Bone marrow (tissue), 2 donors: ENCODE results near the gene AXL.
"Not testable (repeated sequence)": the region's sequence is repeated elsewhere in the genome, so short reads cannot be mapped to it uniquely, and the experiment has no call there.

Experiments used
- DNase-seq, 2 donors: peaks; one replicate each; lab custom pipeline; 2025; lab: John Stamatoyannopoulos, UW

AXL gene

DNA sequence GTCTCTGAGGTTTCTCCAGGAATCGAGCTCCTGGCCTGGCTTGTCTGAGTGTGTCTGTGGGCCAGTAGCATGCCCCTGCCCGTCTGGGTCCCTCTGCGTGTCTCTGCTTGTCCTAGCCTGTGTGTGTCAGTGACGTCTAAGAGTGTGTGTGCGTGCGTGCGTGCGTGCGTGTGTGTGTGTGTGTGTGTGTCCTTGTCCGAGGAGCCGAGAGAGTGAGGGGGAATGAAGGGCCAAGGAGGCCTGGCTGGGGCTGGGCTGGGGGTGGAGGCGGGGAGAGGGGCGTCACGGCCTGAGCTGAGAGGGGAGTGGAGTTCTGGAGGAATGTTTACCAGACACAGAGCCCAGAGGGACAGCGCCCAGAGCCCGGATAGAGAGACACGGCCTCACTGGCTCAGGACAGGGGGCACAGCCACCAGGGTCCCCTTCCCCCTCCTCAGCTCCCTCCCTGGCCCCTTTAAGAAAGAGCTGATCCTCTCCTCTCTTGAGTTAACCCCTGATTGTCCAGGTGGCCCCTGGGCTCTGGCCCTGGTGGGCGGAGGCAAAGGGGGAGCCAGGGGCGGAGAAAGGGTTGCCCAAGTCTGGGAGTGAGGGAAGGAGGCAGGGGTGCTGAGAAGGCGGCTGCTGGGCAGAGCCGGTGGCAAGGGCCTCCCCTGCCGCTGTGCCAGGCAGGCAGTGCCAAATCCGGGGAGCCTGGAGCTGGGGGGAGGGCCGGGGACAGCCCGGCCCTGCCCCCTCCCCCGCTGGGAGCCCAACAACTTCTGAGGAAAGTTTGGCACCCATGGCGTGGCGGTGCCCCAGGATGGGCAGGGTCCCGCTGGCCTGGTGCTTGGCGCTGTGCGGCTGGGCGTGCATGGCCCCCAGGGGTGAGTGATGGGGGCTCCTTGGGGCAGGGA, at the start of gene AXL:
Gene AXL, plus strand, starts transcription at position 609 of the 893 bp plus-strand sequence. Its CDS starts 170 bp downstream, at position 779.
- DNase-seq, result no peak

DNA sequence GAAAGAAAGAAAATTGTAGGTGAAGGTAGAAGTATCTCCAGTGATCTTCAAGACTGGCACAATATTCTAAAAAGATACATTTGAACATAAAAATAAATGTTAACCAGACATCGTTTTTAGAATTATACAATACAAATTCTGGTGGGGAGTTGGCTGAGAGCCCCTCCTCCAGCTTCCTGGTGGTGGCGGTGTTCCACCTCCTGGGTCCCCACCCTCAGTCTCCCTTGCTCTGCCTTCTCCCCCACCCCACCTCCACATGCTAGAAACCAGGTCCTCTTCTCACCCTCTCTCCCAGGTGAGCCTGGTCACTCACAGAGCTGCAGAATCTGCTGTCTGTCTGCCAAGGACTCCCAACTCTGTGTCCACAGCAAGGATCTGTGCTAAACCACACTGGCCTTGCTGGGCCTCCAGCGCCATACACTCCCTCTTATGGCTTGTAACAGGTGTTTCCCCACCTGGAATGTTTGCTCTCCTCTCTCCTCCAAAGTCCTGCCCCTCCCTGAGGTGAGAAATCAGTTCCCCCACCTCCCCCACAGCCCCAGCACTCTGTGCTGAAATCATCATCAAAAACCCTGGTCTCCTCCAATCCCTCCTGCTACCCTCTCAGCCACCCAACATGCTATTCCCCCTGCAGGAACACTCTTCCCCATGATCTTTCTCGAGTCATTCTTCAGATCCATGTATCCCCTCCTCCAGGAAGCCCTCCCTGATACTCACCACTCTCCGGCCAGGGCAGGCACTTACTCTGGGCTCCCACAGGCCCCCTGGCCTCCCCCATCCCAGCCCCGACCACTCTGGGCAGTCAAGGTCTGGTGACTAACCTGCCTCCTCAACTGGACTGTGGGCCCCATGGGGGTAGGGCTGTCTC, 46.5 kb upstream of the AXL start:
- no peak for DNase-seq

DNA sequence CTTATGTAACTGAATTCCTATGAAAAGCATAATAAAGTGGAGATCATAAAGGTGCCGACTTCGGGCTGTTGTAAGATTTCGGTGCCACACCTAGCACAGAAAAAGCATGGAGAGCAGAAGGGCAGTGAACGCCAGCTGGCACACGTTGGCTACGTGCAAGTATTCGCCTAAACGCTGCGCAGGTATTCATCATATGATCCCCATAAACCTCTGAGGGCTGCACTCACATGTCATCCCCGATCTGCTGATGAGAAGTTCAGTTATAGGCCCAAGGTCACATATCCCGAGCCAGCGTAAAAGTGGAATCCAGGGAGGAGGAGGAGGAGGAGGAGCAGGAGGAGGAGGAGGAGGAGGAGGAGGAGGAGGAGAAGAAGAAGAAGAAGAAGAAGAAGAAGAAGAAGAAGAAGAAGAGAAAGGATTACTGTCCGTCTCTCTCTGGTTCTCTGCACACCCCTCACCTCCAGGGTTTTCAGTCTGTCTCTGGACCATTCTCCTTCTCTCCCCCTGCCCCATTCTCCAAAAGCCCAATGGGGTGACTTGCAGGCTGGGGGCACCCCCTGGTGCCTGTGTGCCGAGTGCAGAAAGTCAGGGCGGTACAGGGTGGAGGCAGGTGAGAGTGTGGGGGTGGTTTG, 44.6 kb upstream of the AXL start:
- DNase-seq, result no peak

DNA sequence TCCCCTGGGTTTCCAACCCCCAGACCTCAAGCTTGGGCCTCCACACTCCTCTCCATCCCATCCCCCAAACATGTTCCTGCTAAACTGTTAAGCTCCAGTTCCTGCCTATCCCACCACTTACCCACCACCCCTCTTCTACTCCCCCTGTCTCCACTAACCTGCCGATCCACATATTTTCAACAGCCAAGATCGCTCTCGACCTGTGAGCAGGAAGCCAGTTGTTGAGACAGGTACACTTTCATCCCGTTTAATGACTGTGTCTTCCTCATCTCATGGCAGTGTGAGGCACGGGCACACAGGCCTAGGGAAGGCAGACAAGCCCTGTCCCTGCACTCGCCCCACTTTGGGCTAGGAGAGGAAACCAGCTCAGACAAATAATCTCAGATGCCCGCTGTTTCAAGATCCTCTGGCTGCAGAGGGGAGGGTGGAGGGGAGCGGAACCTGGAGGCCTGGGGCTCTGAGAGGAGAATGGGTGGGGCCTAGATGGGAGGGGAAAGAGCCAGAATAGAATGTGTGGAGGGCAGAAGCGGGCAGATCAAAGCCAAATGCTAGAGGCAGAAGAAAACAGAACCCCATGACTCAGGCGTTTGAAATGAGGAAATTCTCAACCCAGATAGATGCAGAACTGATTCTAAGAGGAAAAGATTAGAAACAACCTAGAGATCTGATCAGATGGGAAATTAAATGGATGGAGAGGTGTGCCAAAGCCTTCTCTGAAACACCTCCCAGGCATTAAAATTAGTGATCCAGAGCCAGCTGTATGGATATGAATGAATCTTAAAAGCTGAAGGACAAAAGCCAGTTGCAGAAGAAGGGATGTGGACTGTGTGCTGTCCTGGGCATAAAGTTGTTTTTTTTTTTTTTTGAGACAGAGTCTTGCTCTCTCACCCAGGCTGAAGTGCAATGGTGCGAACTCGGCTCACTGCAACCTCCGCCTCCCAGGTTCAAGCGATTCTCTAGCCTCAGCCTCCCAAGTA, 42.9 kb upstream of the AXL start:
- peak in 1 of 2 donors; percentile 98 for DNase-seq

DNA sequence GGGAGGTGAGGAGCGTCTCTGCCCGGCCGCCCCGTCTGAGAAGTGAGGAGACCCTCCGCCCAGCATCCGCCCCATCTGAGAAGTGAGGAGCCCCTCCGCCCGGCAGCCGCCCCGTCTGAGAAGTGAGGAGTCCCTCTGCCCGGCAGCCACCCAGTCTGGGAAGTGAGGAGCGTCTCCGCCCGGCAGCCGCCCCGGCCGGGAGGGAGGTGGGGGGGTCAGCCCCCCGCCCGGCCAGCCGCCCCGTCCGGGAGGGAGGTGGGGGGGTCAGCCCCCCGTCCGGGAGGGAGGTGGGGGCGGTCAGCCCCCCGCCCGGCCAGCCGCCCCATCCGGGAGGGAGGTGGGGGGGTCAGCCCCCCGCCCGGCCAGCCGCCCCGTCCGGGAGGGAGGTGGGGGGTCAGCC, 38.9 kb upstream of the AXL start:
- DNase-seq, result not testable (repeated sequence)

DNA sequence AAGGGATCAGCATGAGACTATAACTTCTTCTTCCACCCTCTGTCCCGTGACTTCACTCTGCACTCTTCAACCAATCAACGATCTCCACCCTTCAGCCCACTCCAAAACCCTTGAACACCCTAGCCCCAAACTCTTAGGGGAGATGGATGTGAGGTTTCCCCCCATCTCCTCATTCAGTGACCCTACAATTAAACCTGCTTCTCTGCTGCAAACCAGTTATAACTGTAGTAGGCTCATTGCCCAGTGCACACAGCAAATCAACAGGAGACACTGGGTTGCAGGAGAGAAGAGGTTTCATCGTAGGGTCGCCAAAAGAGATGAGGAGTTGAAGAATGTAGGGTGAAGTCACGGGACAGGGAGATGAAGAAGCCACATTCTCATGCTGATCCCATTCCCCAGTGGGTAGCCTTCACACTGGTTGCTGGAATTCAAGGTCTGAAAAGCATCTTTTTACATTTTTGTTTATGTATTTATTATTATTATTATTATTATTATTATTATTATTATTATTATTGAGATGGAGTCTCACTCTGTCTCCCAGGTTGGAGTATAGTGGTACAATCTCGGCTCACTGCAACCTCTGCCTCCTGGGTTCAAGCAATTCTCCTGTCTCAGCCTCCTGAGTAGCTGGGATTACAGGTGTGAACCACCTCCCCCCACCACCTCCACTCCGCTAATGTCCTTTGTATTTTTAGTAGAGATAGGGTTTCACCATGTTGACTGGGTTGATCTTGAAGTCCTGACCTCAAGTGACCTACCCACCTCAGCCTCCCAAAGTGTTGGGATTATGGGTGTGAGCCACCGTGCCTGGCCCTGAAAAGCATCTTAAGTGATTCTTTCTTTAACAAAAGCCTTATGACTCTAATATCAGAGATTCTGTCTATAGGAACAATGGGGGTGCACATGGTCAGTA, 31.8 kb upstream of the AXL start:
- DNase-seq, result no peak

DNA sequence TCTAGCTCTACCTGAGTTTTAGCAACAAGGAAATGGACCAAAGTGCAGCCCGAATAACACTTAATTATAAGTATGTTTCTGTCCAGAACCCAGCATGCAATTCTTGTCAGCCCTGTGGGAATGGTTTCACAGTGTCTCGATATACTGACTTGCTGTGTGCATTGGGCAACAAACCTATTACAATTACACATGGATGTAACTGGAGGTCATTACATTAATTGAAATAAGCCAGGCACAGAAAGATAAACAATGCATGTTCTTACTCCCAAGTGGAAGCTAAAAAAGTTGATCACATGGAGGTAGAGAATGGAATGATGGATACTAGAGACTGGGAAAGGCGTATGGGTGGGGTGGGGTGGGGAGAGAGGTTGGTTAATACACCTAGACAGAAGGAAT, 31.1 kb upstream of the AXL start:
- no peak for DNase-seq

DNA sequence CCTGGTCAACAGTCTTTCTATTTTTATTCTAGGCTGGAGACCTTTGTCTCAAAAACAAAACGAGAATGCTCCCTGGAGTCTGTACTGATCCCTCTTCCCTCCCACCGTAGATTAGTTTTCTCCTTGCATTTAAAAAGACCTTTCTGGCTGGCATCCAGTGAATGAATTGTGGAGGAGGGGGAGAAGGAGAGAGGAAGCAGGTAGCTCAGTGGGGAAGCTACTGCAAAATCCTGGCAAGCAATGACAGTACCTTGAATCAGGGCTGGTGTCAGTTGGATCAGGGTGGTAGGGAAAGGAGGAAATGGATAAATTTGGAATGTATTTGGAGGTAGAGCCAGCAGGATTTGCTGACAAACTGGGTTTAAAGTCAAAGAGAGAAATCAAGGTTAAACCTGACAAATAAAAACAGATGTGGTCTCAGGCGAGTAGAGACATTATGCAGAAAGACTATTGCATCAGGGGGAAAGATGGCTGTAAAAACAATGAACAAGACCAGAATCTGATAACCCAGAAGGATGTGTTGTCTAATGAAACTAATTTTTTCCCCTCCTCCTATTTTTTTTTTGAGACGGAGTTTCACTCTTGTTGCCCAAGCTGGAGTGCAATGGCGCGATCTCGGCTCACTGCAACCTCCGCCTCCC, 29.5 kb upstream of the AXL start:
- DNase-seq, result no peak

DNA sequence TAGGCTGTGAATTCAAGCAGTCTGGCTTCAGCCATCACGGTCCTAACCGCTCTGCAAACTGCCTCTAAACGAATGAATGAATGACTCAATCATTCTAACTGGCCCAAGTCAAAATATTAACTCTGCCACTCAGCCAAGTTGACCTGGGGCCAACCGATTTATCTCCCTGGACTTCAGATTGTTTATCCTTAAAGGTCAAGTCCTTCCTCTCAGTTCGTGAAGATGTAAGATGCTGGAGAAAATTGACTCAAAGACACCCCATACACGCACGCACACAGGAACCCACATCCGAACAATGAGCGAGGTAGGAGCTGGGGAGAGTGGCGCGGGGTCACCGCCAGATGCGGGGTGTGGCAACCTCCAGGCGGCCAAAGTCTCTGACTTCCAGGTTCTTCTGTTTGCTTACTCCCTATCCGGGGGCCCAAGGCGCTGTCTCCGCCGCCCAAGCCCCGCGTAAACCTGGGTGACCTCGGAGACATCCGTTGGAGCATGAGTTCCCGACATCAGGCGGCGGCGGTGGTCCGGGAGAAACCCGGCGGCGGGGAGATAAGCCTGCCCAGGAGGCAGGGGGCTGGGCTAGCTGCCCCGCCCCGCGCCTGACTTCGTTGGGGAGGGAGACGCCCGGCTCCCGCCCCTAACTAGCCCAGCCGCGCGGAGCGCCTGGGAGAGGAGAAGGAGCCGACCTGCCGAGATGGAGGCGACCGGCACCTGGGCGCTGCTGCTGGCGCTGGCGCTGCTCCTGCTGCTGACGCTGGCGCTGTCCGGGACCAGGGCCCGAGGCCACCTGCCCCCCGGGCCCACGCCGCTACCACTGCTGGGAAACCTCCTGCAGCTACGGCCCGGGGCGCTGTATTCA, 26.2 kb upstream of the AXL start, which contains the start of gene CYP2S1:
Gene CYP2S1, plus strand, starts transcription at position 646 of the 856 bp plus-strand sequence. Its CDS starts 46 bp downstream, at position 692.
- no peak for DNase-seq

DNA sequence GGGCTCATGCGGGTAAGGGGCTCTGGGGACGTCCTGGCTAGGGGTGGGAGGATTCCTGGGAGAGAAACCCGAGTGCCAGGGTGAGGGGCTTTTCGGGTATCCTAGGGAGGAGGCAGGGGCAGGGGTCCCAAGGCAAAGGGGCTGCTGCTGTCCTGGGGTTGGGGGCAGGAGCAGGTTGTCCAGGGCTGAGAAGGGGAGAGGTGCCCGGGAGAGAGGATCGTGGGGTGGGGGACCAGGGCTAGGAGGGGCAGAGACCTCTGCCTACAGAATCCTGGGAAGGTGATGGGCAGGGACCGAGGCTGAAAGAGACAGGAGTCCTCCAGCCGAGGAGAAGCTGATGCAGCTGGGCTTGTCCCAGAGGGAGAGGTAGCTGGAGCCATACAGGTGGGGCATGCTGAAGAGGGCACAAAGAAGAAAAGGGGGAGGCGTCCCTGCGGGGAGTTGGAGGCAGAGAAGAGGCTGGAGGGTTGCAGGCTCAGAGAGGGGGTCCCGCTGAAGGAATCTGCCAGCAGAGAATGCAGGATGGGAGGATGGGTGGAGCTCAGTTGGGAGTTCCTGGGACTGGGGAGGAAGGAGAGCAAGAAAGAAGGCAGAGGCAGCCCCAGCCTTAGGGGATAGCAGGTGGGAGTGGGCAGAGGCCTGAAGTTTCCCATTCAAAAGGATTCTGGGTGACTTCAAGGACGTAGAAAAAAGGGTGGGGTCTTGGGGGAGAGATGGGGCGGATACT, 25.4 kb upstream of the AXL start:
- no peak for DNase-seq

DNA sequence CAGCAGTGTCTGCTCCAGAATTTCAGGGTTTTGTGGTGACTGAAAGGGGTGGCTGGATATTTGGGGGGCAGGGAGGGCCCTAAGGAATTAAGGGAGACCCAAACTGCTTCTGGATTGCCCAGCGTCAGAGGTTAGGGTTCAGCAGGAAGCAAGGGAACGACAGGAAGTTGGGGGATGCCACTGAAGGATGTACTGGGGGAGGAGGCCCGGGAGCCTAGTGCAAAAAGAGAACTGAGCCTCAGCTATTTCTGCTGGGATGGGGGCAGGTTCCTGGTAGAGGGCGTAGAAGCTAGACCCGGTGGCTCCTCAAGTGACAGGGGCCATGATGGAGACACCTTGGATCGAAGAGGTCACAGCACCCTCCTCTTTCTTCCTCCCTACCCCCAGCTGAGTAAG, 24.9 kb upstream of the AXL start:
- peak in 1 of 2 donors; percentile 29 for DNase-seq

DNA sequence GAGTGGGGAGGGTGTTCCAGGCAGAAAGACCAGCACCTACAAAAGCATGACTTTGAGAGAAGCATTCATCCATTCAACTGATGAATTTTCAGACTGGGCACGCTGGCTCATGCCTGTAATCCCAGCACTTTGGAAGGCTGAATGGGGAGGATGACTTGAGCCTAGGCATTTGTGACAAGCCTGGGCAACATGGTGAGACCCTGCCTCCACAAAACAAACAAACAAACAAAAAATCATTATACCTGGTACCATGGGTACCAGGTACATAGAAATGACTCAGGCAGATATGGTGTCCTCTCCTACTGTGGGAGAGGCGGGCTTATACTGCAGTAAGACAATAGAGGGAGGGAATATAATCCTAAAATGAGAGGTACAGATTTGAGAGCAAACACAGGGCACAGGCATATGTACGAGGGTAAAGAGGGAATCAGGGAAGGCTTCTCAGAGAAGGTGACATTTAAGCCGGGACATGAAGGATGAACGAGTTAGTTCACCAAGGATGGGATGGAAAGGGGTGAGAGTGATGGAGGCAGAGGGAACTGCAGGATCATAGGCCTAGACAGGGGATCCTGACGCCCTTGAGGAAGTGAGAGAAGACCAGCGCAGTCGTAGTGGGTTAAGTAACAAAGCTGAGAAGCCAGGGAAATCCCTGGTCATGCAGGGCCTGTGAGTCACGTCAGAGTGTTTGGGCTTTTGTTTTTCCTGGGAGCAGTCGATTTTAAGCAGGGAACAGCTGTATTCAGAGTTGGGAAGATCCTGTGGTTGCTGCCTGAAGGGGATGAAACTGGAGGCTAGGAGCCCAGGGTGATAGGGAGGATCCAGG, 23.1 kb upstream of the AXL start:
- peak in 1 of 2 donors; percentile 18 for DNase-seq

DNA sequence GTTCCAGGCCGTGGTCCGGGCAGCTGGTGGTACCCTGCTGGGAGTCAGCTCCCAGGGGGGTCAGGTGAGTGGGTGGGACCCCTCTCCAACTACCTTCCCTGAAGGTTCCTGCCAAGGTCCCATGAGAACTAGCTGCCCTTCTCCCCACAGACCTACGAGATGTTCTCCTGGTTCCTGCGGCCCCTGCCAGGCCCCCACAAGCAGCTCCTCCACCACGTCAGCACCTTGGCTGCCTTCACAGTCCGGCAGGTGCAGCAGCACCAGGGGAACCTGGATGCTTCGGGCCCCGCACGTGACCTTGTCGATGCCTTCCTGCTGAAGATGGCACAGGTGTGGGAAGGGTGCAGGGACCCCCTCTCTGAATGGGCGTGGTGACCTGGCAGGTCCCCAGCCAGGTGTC, 20.5 kb upstream of the AXL start:
- no peak for DNase-seq

DNA sequence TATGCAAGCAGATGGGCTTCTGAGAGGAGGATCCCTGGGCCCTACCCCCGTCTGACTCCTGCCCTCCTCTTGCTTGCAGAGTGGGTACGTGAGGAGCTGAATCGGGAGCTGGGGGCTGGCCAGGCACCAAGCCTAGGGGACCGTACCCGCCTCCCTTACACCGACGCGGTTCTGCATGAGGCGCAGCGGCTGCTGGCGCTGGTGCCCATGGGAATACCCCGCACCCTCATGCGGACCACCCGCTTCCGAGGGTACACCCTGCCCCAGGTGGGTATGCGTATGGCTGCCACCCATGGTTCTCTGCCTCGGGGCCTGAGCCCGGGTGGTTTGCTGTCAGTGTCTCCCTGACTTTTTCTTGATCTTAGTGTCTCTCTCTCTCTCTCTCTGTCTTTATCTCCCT, 15.7 kb upstream of the AXL start:
- no peak for DNase-seq

DNA sequence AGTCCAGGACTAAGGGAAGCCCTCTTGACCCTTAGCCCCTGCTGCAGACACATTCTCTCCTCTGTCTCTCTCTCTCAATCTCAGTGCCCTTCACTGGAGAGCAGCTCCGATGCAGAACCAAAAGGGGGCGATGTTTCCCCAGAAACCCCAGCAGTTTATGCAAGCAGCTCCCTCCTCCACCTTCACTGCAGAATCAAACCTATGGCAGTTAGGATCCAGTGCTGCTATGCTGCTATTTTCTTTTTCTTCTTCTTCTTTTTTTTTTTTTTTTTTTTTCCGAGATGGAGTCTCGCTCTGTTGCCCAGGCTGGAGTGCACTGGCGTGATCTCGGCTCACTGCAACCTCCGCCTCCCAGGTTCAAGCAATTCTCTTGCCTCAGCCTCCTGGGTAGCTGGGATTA, 14.7 kb upstream of the AXL start:
- DNase-seq, result peak in 1 of 2 donors; percentile 83

DNA sequence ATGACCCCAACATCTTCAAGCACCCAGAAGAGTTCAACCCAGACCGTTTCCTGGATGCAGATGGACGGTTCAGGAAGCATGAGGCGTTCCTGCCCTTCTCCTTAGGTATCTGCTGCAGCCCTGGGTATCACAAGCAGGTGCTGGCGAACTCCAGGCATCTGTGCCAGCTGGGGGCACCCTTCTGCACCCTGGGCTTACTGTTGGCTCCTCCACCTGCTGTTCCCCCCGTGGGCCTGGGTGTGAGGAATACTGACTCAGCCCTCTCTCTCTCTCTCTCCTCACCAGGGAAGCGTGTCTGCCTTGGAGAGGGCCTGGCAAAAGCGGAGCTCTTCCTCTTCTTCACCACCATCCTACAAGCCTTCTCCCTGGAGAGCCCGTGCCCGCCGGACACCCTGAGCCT, 13.0 kb upstream of the AXL start:
- DNase-seq, result no peak

DNA sequence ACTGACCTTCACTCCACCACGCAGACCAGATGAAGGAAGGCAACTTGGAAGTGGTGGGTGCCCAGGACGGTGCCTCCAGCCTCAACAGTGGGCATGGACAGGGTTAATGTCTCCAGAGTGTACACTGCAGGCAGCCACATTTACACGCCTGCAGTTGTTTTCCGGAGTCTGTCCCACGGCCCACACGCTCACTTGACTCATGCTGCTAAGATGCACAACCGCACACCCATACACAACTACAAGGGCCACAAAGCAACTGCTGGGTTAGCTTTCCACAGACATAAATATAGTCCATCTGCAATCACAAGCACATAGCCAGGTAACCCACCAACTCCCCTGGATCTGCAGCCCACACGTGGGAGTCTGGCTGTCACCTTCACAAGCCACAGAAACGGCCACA, 12.6 kb upstream of the AXL start:
- no peak for DNase-seq
